Measurements from ENCODE around the gene CARD11.

DNA sequence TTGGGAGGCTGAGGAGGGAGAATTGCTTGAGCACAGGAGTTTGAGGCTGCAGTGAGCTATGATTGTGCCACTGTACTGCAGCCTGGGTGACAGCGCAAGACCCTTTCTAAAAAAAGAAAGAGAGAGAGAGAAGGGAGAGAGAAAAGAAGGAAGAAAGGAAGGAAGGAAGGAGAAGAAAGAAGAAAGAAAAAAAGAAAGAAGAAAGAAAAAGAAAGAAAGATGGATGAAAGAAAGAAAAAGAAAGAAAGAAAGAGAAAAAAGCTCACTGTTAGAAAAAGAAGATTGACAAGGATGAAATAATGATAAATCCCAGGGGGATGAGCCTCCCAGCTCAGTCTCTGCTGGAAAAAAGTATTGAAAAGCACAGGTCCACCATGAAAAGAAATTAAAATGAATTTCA is 22.8 kb upstream of the CARD11 start:
- TF ChIP-seq, protein P1, sequence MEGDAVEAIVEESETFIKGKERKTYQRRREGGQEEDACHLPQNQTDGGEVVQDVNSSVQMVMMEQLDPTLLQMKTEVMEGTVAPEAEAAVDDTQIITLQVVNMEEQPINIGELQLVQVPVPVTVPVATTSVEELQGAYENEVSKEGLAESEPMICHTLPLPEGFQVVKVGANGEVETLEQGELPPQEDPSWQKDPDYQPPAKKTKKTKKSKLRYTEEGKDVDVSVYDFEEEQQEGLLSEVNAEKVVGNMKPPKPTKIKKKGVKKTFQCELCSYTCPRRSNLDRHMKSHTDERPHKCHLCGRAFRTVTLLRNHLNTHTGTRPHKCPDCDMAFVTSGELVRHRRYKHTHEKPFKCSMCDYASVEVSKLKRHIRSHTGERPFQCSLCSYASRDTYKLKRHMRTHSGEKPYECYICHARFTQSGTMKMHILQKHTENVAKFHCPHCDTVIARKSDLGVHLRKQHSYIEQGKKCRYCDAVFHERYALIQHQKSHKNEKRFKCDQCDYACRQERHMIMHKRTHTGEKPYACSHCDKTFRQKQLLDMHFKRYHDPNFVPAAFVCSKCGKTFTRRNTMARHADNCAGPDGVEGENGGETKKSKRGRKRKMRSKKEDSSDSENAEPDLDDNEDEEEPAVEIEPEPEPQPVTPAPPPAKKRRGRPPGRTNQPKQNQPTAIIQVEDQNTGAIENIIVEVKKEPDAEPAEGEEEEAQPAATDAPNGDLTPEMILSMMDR (conservative IDR thresholded peaks at IDR 0.05), result no peak
- TF ChIP-seq ZFX (IDR thresholded peaks at IDR 0.05), result no peak
